WERI-Rb-1 (cell line): Measurements from ENCODE around the gene ROCK1.
A peak's percentile ranks its signal among the peaks of the same experiment; 100 is the strongest.
"Not testable (repeated sequence)": the region's sequence is repeated elsewhere in the genome, so short reads cannot be mapped to it uniquely, and the experiment has no call there.

Experiments used
- DNase-seq: peaks from one replicate; pipeline ENCODE4 v3.0.0-alpha.2; 2020
- H3K27ac ChIP-seq: fragments of 250-450 bp; sonication (Bioruptor Pico); 2 replicates; pipeline ENCODE4 v1.5.1; 2020; ENCODE audit warnings: mild to moderate bottlenecking, moderate library complexity
- H3K27me3 ChIP-seq: fragments of 250-450 bp; sonication (Bioruptor Pico); 2 replicates; pipeline ENCODE4 v1.5.1; 2021; ENCODE audit warnings: mild to moderate bottlenecking, low read depth, moderate library complexity; ENCODE audit not compliant: insufficient read depth, severe bottlenecking
- H3K36me3 ChIP-seq: fragments of 250-450 bp; sonication (Bioruptor Pico); 2 replicates; pipeline ENCODE4 v1.5.1; 2020; ENCODE audit warnings: mild to moderate bottlenecking, moderate library complexity
- H3K4me3 ChIP-seq: 2 replicates; pipeline ENCODE4 v1.5.1; 2011; ENCODE audit warnings: low read depth, mild to moderate bottlenecking, control low read depth, low read length
- H3K9me3 ChIP-seq: fragments of 250-450 bp; sonication (Bioruptor Pico); 2 replicates; pipeline ENCODE4 v1.5.1; 2021; ENCODE audit warnings: mild to moderate bottlenecking, moderate library complexity; ENCODE audit not compliant: severe bottlenecking
- CTCF ChIP-seq: IDR thresholded peaks from 2 replicates; pipeline ENCODE4 v1.5.1; 2011; ENCODE audit warnings: low read depth, mild to moderate bottlenecking, control low read depth, inconsistent platforms, low read length

Gene ROCK1

GRCh38 chr18:20971886-20972267, 139.7 kb downstream of the ROCK1 start:
- Histone ChIP-seq H3K36me3 (peaks cover 12% of the 10 kb centered on the region), H3K4me3 (no peak overlapping the region), H3K27ac (no peak overlapping the region), H3K9me3 (no peaks in the 10 kb centered on the region), H3K27me3 (no peaks in the 10 kb centered on the region)
- TF ChIP-seq CTCF = peak; percentile 26; the same call in 1 of the 2 replicates
- DNase-seq = no peak

- H3K9me3 ChIP-seq = no peaks in the 10 kb centered on the region
- peaks cover 12% of the 10 kb centered on the region for H3K36me3 ChIP-seq
- no peak for DNase-seq
- no peak overlapping the region for H3K4me3 ChIP-seq
- TF ChIP-seq CTCF = no peak
- H3K27me3 ChIP-seq = no peaks in the 10 kb centered on the region
- no peak overlapping the region for H3K27ac ChIP-seq
Measured at GRCh38 chr18:20966795-20967194, 144.8 kb downstream of the ROCK1 start.

GRCh38 chr18:20963027-20963426, 148.6 kb downstream of the ROCK1 start:
- peaks cover 4% of the 10 kb centered on the region; the same call in 1 of the 2 replicates for H3K36me3 ChIP-seq
- no peaks in the 10 kb centered on the region for H3K9me3 ChIP-seq
- no peak overlapping the region for H3K4me3 ChIP-seq
- DNase-seq = no peak
- TF ChIP-seq CTCF = no peak
- H3K27me3 ChIP-seq = no peaks in the 10 kb centered on the region
- no peak overlapping the region for H3K27ac ChIP-seq

GRCh38 chr18:20960735-20961134, 150.9 kb downstream of the ROCK1 start:
- Histone ChIP-seq H3K27me3 (no peaks in the 10 kb centered on the region), H3K27ac (no peak overlapping the region), H3K36me3 (no peaks in the 10 kb centered on the region), H3K9me3 (no peaks in the 10 kb centered on the region), H3K4me3 (no peak overlapping the region)
- no peak for TF ChIP-seq CTCF
- no peak for DNase-seq

- not testable (repeated sequence) for DNase-seq, H3K4me3 ChIP-seq, H3K27ac ChIP-seq, H3K27me3 ChIP-seq, H3K9me3 ChIP-seq, H3K36me3 ChIP-seq
Measured at GRCh38 chr18:20950827-20951226, 160.8 kb downstream of the ROCK1 start.
